NCI-H1092 treated with DMSO at 0.1 percent for 48 hours (cell line): ENCODE data around the gene TTYH2.

Source experiments
- DNase-seq: peaks from one replicate; lab custom pipeline; 2025; lab: John Stamatoyannopoulos, UW

Gene TTYH2

DNA sequence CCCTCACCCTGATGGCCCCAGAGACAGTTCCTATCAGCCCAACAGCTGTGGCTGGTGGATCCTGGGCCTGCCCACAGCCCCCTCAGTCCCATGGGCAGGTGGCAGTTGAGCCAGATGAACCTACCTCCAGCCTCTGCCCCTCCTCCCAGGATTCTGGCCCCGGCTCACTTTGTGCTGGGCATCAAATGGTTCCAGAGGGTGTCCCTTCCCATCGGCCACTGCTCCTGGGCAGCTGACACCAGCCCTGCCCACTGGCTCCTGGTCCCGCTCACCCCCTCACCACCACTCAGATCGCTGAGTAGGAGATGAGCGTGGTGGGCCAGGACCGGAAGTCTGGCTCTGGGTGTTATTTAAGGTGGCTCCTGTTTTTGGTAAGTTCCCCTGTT is 2.0 kb downstream of the TTYH2 start:
- DNase-seq = no peak

DNA sequence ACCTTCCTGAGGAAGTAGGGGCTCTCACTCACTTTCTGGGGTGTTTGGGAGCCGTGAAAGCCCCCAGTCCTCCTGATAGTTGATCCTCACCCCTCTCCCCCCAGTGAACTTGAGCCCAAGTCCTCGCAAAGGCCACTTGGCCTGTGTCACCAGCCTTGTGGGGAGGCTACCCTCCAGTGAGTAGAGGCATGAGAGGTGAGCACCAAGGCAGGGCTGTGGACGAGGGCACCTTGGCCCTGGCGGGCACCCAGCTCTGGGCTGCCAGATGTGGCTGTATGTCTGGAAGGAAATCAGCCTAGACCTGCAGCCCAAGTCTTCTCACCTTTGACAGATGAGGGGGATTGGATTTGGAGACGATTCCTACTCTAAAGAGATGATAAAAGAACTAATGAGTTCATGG is 3.1 kb downstream of the TTYH2 start:
- DNase-seq = no peak

GRCh38 chr17:74217037-74217730 is 3.8 kb downstream of the TTYH2 start:
- DNase-seq = no peak

- no peak for DNase-seq
Observed at GRCh38 chr17:74217888-74218287, 4.5 kb downstream of the TTYH2 start.

DNA sequence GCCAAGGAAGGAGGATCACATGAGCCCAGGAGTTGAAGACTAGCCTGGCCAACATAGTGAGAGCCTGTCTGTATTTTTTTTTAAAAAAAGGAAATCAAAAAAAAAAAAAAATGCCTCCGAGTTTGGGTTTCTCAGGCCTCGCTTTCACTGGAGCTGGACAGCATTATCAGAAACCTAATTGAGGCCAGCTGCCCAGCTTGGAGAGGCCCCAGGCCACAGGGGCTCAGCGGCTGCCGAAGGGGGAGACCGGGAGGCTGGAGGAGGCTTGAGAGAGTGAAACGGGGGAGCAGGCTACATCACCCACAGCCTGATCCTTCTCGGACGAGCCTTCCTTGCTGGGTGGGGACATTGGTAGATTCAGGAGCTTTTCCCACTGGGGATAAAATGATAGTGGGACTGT is 5.1 kb downstream of the TTYH2 start:
- DNase-seq = no peak

DNA sequence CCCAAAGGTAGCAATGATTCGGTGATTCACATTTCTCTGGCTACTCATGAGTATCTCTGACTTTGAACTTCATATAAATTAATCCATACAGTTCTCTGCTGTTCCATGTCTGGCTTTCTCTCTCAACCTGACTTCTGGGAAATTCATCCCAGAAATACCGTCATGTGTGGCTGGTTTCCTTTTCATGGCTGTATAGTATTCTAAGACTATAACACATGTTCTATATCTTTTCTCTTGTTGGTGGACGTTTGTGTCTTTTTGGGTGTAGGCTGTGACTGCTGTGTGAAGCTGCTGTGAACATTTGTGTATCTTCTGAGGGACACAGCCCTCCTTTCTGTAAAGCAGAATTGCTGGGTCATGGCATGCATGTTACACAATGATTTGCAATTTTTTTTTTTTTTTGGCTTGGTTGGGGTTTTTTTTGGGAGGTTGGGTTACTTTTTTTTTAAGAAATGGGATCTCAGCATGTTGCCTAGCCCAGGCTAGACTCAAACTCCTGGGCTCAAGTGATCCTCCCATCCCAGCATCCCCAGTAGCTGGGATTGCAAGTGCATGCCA is 6.3 kb downstream of the TTYH2 start:
- DNase-seq = no peak

- DNase-seq = no peak
Observed at GRCh38 chr17:74220219-74220618, 6.8 kb downstream of the TTYH2 start.

DNA sequence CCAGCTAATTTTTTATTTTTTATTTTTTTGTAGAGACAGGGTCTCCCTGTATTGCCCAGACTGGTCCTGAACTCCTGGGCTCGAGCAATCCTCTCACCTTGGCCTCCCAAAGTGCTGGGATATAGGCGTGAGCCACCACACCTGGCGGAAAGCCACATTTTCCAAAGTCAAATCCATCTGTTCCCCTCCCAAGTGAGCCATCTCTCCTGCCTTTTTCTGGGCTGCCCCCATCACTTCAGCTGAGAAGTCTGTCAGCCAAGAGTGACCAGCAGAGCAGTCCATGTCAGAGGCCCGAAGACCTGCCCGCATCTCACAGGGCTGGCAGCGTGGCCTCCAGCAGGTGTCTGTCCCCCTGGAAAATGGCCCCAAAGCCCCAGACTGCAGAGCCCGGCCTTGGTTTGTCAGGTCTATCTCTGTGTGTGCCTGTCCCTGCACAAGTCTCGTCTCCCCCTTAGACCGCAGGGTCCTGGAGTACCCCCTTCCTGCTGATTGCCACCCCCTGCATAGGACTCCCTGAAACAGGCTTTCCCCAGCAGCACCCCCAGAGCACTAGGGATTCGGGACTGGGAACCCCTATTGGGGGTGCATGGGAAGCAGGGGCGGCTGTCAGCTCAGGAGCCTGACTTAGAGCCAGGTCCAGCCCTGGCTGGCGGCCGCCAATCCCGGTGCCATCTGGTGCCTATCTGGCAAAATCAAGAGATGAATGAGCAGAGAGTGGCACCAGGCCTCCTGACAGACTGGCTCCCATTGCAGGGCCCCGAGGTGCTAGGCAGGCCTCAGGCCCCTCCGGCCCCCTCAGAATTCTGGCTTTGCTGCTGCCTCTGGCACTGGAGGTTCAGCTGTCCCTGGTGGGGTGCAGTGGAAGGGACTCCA is 7.8 kb downstream of the TTYH2 start:
- no peak for DNase-seq

- DNase-seq = no peak
Observed at GRCh38 chr17:74222399-74222798, 9.0 kb downstream of the TTYH2 start.

GRCh38 chr17:74223901-74224300 is 10.5 kb downstream of the TTYH2 start:
- DNase-seq = no peak

GRCh38 chr17:74224959-74225725 is 11.8 kb downstream of the TTYH2 start:
- no peak for DNase-seq

DNA sequence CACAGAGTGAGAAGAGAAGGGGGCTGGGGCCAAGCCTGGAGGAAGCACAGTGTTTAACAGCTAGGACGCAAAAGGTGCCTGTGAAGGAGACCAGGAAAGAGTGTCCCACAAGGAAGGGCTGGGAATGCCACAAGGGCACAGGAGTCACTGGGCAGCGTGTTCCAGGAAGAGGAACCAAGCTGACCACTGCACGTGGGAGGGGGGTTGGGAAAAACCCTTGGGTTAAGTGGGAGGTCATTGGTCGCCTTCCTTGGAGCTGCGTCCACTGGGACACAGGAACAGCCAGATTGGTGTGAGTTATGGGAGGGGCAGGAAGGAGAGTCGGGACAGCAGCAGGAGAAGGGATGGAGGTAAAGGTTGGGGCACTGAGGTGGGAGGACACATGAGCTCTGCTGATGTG is 12.9 kb downstream of the TTYH2 start:
- no peak for DNase-seq

- DNase-seq = no peak
Observed at GRCh38 chr17:74227271-74228080, 14.1 kb downstream of the TTYH2 start.

GRCh38 chr17:74228306-74228978 is 15.1 kb downstream of the TTYH2 start:
- DNase-seq = no peak

GRCh38 chr17:74230896-74231295 is 17.5 kb downstream of the TTYH2 start:
- DNase-seq = no peak

GRCh38 chr17:74231928-74232907 is 18.8 kb downstream of the TTYH2 start:
- no peak for DNase-seq

DNA sequence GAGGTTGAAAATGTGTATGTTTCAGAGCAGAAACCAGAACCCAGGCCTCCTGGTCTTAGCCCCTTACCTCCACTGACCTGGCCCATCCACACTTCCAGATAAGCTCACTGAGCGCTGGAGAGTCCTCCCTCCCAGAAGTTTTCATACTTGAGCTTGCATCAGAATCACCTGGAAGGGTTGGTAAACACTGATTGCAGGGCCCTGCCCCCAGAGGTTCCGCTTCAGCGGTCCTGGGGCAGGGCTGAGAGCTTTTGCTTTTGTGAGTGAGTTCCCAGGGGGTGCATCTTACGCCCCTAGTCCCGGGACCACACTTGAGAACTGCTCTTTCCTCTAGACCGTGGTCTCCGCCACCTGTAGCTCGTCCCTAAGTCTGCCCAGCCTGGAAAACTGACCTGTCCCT is 20.6 kb downstream of the TTYH2 start:
- DNase-seq = no peak

- DNase-seq = no peak
Observed at GRCh38 chr17:74234486-74234885, 21.1 kb downstream of the TTYH2 start.

DNA sequence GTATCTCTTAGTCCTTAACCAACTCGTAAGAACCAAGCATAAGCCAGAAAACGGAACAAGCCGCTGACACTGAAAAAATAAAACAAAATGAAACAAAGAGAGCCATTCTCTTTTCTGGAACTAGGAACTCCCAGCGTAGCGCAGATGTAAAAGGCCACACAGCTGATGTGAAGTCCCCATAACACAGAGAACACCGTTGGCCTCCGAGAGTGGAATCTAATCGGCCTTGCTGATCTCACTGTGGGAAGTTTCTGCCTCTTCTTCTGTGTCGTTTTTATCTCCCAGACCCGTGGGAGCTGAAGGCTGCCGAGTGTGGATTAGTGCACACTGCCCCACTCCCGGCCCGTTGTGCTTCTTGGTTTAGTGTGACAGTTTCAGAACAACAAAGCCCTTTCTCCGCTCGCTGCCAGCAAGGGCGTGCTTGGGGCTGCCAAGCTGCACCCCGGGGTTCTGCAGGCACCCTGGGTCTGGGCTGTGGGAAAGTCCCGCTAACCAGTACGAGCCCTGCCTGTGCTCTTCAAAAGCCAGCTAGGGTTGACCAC is 21.7 kb downstream of the TTYH2 start:
- no peak for DNase-seq
